Central memory CD8-positive, alpha-beta T cell (primary cell): ENCODE results near the gene MERTK.

Source experiments
- ATAC-seq: fragments of 150-1000 bp; cut with Tn5 transposase; replicated peaks from 2 replicates; pipeline ENCODE4 v1.10.0; 2022; ENCODE audit warnings: mild to moderate bottlenecking, moderate FRiP score, moderate number of reproducible peaks; ENCODE audit not compliant: poor library complexity, severe bottlenecking; ENCODE audit errors: extremely low read depth
- DNase-seq, 2 donors: peaks; one replicate each; pipeline ENCODE4 v3.0.0; 2021; ENCODE audit warnings: low spot score in 2 of 2
- H3K27ac Mint-ChIP-seq: one replicate; pipeline ENCODE4 v1.8.0; 2022; ENCODE audit warnings: low read depth, mild to moderate bottlenecking, moderate library complexity, mixed read lengths
- H3K27me3 Mint-ChIP-seq: one replicate; pipeline ENCODE4 v1.8.0; 2022; ENCODE audit warnings: mixed read lengths
- H3K36me3 Mint-ChIP-seq: one replicate; pipeline ENCODE4 v1.8.0; 2022; ENCODE audit warnings: mild to moderate bottlenecking, moderate library complexity, mixed read lengths; ENCODE audit not compliant: insufficient read depth
- H3K4me1 Mint-ChIP-seq: one replicate; pipeline ENCODE4 v1.8.0; 2022; ENCODE audit warnings: mixed read lengths
- H3K4me3 Mint-ChIP-seq: one replicate; pipeline ENCODE4 v1.8.0; 2022; ENCODE audit warnings: mild to moderate bottlenecking, moderate library complexity, mixed read lengths
- H3K9me3 Mint-ChIP-seq: one replicate; pipeline ENCODE4 v1.8.0; 2022; ENCODE audit warnings: mixed read lengths

The MERTK gene

DNA sequence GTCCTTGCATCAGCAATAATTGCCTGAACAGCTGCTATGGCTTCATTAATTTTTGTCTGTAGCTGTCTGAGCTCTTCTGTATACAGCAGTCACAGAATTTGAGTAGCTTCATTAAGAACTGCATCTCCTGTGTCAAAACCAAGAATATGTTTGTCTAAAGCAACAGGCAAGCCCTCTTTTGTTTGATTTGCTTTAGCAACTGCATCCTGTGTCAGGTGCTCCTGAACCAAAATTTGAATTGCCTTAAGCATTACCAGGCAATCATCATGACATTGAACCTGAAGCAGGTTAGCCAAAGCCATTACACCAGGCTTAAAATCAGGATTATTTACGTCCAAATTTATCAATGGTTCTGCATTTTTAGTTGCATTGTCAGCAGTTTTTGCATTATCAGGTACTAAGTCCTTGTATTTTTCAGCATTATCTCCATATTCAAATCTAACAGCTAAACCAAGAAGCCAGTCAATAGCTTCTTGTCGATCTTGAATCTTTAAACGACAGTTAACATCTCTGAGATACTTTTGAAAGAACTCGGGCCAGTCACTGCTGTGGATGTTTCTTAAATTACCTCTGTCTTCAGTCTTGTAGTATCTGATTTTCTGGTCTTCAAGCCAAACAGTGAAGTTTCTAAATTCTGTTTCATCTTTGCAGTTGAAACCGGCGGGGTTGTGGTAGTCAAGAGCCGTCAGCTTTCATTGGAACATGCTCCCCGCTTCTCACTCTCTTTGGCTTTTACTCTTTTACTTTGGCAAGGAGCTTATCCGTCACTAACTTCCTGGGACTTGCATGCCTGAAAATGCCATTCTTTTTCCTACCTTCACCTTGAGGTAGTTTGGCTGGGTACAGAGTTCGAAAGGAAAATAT, 42.2 kb downstream of the MERTK start:
- Mint-ChIP-seq H3K27ac (no peak overlapping the region), H3K4me1 (no peaks in the 10 kb centered on the region), H3K9me3 (no peaks in the 10 kb centered on the region), H3K36me3 (no peaks in the 10 kb centered on the region), H3K27me3 (peaks cover 44% of the 10 kb centered on the region), H3K4me3 (no peak overlapping the region)
- no peak for DNase-seq
- ATAC-seq, result no peak

DNA sequence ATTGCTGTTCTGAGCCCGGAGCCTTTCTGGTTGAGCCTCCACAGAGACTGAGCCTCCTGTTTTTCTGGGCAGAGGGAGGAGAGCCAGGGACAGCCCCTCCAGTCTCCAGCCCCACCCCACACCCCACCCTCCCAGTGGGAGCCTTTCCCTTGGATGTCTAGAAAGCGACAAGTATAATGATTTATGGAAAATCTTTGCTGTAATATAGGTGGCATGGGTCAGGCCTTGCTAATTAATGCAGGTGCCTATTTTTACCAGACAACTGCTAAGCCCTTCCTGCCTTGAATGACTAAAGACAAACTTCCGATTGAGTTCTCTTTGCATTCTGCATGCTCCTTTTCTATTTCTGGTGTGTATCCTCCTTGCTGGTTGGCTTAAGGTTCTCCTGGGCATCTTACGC, 43.1 kb downstream of the MERTK start:
- Mint-ChIP-seq H3K4me1 (no peaks in the 10 kb centered on the region), H3K27me3 (peaks cover 44% of the 10 kb centered on the region), H3K9me3 (no peaks in the 10 kb centered on the region), H3K27ac (no peak overlapping the region), H3K36me3 (no peaks in the 10 kb centered on the region), H3K4me3 (no peak overlapping the region)
- ATAC-seq (no peak), DNase-seq (no peak)

DNA sequence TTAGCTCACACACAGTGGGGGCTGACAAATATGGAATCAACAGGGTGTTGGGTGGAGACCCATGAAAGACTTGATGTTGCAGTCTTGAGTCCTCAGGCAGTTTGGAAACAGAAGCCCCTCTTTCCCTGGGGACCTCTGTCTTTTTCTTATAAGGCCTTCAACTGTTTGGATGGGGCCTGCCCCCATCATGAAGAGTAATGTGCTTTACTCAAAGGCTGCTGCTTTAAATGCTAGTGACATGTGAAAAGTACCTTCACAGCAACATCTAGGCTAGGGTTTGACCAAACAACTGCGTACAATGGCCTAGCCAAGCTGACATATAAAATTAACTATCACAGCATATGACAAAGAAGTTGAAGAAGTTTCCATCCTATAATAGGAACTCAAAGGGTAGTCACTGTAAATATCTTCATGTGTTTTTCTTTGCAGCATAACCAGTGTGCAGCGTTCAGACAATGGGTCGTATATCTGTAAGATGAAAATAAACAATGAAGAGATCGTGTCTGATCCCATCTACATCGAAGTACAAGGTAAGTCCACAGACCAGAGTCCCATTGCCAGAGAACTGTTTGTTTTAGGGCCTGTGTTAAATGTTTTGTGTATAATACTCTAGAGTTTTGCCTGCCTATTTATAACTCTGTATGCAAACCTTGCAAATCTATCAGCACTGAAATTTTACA, 46.3 kb downstream of the MERTK start:
- ATAC-seq, result no peak
- Mint-ChIP-seq H3K27me3 (peaks cover 29% of the 10 kb centered on the region), H3K36me3 (no peaks in the 10 kb centered on the region), H3K9me3 (no peaks in the 10 kb centered on the region), H3K27ac (no peak overlapping the region), H3K4me3 (no peak overlapping the region), H3K4me1 (no peaks in the 10 kb centered on the region)
- DNase-seq, result no peak

DNA sequence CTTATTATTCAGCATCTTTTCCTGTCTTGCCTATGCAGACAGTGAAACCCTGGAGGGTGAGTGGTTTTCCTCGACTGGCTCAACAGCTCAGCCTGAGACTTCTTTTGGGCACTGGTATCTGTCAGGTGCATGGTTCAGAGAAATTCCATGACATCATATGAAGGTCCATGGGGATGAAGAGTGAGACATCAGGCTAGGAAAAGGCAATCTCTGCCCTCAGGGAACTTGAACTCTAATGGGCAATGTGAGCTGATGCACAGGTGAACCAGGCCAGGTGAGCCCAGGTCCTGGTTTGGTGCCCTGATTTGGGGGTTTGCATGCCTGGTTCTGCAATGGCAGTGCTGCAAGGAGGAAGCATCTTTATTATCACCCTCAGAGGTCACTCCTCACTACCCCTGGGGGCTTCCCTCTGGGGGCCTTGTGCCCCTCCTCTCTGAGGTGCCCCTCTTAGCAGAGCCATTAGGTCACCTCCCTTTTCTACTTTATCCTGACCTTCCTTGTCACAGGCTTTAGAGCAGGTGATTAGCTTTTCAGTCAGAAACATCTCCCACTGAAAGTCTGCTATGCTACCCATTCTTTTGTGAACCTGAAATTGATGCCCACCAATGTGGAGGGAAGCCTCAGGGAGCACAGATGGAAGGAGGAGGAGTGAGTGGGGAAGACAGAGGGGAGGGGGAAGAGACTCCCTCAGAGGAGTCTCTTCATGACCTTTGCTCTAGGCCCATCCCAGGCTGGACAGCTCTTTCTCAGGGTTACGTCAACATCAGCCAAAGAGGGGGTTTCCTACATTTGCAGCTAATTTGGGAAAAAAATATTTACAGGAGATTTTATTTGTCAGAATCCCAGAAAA, 47.3 kb downstream of the MERTK start:
- no peaks in the 10 kb centered on the region for H3K36me3 Mint-ChIP-seq
- peaks cover 19% of the 10 kb centered on the region for H3K27me3 Mint-ChIP-seq
- H3K4me3 Mint-ChIP-seq, result no peak overlapping the region
- DNase-seq (no peak), ATAC-seq (no peak)
- H3K4me1 Mint-ChIP-seq, result no peaks in the 10 kb centered on the region
- H3K27ac Mint-ChIP-seq, result no peak overlapping the region
- no peaks in the 10 kb centered on the region for H3K9me3 Mint-ChIP-seq

DNA sequence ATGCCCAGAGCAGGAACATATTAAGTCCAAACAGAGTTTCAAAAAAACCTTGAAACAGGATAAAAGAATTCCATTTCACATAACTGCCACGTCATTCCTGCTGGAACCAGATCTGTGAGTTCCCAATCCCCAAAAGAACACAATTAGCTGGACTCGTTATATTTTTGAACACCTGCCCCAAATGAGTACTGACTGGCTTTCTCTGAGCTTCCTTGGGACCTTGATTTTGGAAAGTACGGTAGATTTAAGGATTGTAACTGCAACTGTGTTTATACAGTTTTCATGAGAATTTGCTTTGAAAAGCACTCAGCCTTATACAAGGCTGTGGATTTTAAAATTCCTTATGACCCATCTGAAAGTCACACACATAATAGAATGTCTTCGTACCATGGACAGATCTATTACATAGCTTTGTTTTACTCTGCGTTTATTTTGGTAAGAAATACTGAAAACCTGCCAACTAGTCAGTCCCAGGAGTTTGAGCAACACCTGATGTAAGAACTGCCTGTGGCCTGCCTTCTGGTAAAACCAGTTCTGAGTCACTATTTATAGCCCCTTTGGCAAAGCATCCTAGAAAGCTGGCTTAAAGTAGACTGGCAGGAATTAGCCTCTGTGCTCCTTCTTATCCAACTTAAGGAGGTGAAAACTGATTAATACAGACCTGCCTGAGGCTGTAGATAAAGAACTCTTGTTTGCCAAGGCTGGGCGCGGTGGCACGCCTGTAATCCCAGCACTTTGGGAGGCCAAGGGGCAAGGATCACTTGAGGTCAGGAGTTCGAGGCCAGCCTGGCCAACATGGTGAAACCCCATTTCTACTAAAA, 48.1 kb downstream of the MERTK start:
- no peak overlapping the region for H3K4me3 Mint-ChIP-seq
- H3K27me3 Mint-ChIP-seq, result peaks cover 11% of the 10 kb centered on the region
- H3K4me1 Mint-ChIP-seq, result no peaks in the 10 kb centered on the region
- no peak for DNase-seq
- no peak overlapping the region for H3K27ac Mint-ChIP-seq
- ATAC-seq, result no peak
- H3K36me3 Mint-ChIP-seq, result no peaks in the 10 kb centered on the region
- no peaks in the 10 kb centered on the region for H3K9me3 Mint-ChIP-seq

DNA sequence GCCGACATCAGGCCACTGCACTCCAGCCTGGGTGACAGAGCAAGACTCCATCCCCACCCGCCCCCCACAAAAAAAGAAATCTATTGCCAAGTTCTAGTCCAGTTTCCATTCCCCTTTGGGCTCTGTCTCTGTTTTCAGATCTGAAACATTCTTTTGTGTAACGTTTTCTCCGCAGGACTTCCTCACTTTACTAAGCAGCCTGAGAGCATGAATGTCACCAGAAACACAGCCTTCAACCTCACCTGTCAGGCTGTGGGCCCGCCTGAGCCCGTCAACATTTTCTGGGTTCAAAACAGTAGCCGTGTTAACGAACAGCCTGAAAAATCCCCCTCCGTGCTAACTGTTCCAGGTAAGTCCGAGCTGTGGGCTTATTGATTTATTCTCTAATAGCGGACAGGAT, 48.8 kb downstream of the MERTK start:
- H3K9me3 Mint-ChIP-seq, result no peaks in the 10 kb centered on the region
- no peak overlapping the region for H3K4me3 Mint-ChIP-seq
- H3K36me3 Mint-ChIP-seq, result no peaks in the 10 kb centered on the region
- no peak overlapping the region for H3K27ac Mint-ChIP-seq
- H3K27me3 Mint-ChIP-seq, result peaks cover 5% of the 10 kb centered on the region
- no peak for ATAC-seq
- H3K4me1 Mint-ChIP-seq, result no peaks in the 10 kb centered on the region
- DNase-seq, result no peak

DNA sequence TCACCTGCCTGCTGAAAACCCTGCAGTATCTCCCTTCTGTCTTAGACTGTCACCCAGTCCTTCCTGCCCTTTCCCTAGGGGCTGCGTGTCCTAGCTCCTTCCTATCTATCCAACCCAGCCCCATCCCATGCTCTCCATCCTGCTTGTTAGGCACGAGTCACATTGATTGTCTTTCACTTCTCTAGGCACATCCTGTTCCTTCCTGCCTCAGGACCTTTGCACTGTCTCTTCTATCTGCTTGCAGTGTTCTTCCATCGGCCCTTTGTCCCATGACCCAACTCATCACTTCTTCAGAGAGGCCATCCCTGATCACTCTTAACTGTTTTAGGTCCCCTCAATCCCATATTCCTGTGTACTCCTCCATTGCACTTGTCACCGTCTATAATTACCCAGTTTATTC, 50.4 kb downstream of the MERTK start:
- no peaks in the 10 kb centered on the region for H3K4me1 Mint-ChIP-seq
- no peak overlapping the region for H3K4me3 Mint-ChIP-seq
- peaks cover 14% of the 10 kb centered on the region for H3K27me3 Mint-ChIP-seq
- H3K9me3 Mint-ChIP-seq, result no peaks in the 10 kb centered on the region
- DNase-seq, result no peak
- no peaks in the 10 kb centered on the region for H3K36me3 Mint-ChIP-seq
- H3K27ac Mint-ChIP-seq, result no peak overlapping the region
- no peak for ATAC-seq

DNA sequence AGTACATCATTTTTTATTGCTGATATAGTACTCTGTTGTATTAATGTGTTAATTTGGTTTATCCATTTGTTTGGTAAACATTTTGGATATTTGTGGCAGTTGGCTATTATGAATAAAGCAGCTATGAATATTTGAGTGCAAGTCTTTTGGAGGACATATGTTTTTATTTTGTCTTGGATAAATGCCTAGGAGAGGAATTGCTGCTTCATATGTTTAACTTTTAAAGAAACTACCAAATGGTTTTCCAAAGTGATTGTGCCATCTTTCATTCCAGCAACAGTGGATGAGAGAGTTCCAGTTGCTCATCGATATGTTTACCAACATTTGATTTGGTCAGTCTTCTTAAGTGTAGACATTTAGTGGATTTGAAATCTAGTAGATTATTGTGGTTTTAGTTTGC, 51.8 kb downstream of the MERTK start:
- ATAC-seq, result no peak

DNA sequence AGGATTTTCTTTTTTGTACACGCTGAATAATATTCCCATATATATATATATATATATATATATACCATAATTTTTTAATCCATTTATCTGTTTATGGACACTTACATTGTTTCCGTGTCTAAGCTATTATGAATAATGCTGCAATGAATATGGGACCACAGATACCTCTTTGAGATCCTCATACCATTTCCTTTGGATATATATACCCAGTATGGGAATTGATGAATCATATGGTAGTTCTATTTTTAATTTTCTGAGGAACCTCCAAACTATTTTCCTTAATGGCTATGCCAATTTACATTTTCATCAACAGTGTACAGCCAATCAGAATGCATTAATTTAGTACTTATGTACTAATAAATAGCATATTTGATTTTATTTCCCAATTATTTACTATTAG, 53.1 kb downstream of the MERTK start:
- H3K9me3 Mint-ChIP-seq, result no peaks in the 10 kb centered on the region
- peaks cover 22% of the 10 kb centered on the region for H3K27me3 Mint-ChIP-seq
- H3K27ac Mint-ChIP-seq, result no peak overlapping the region
- no peak overlapping the region for H3K4me3 Mint-ChIP-seq
- H3K4me1 Mint-ChIP-seq, result no peaks in the 10 kb centered on the region
- DNase-seq (no peak), ATAC-seq (no peak)
- no peaks in the 10 kb centered on the region for H3K36me3 Mint-ChIP-seq

More for the DNA sequence above, 51.8 kb downstream of the MERTK start:
- DNase-seq, result no peak
- no peak overlapping the region for H3K27ac Mint-ChIP-seq
- H3K36me3 Mint-ChIP-seq, result no peaks in the 10 kb centered on the region
- H3K9me3 Mint-ChIP-seq, result no peaks in the 10 kb centered on the region
- peaks cover 22% of the 10 kb centered on the region for H3K27me3 Mint-ChIP-seq
- H3K4me3 Mint-ChIP-seq, result no peak overlapping the region
- no peaks in the 10 kb centered on the region for H3K4me1 Mint-ChIP-seq

DNA sequence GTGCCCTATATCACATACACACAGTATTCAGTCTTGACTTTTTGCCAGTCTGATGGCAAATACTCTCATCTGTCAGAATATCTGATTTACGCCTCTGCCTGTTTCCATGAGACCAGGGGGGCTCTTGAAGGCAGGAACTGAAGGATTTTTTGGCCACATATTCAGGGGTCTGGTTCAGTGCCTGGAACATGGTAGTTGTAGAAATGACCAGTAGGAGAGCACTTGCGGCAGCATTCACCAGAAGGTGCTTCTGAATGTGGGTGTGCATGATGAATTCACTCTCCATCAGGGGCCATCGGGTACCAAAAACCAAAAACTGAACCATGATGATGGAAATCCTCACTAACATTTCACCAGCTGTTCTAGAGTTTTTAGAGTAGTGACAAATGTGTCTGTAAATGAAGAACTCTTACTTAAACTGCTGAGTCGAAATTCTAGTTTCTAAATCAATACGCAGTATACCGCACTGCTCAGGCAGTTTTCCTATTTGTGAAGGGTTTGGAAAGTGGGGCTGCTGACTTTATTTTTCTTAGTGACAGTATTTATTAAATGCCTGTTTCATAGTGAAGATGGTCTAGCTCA, 54.6 kb downstream of the MERTK start:
- Mint-ChIP-seq H3K27ac (no peak overlapping the region), H3K36me3 (no peaks in the 10 kb centered on the region), H3K9me3 (no peaks in the 10 kb centered on the region), H3K4me1 (no peaks in the 10 kb centered on the region), H3K4me3 (no peak overlapping the region), H3K27me3 (peaks cover 33% of the 10 kb centered on the region)
- DNase-seq, result no peak
- ATAC-seq, result no peak

DNA sequence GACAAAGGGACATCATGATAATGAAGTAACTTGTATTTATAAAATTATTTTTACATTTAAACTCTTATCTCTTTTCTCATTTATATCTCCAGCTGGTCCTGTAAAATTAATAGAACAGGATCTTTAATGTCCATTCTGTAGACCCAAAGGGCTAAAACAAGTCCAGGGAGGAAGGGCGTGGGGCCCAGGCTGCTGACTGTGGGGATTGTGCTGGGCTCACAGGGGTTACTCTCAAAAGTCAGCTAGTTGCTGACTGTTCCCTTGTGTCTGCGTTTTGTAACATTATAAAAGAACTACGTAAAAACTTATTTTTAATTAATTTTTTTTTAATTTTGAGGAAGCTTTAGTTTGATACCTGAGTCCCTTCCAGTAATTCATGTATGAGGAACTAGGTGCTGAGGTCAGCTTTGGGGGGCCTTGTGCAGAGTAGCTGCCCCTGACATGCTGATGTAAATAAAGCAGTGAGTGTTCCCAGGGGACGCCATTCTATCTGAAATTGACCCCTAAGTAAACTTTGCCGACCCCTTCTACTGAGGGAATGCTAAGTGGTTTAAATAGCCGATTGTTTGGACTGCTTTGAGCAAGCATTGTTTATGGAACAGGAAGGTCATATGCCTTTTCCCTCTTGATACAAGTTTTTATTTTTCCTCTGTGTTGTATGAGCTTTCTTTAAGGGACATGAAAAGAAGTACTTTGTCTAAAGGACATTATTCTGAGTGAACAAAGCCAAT, 56.4 kb downstream of the MERTK start:
- Mint-ChIP-seq H3K4me1 (no peaks in the 10 kb centered on the region), H3K4me3 (no peak overlapping the region), H3K9me3 (no peaks in the 10 kb centered on the region), H3K36me3 (no peaks in the 10 kb centered on the region), H3K27ac (no peak overlapping the region), H3K27me3 (peaks cover 33% of the 10 kb centered on the region)
- ATAC-seq, result no peak
- DNase-seq, result no peak
